T-helper 1 cell treated with Interleukin-12 subunit alpha and Interleukin-12 subunit beta and Interleukin-4 antibody, amounts not matched to agents 30 ng/mL and 1 ng/mL, for 36 hours (primary cell): ENCODE data around the gene ZNF587. TPM values are rescaled to one million over a fixed set of nuclear protein-coding genes. Genes with fewer than 3 reads are reported as not detected.
"Not testable (repeated sequence)": the region's sequence is repeated elsewhere in the genome, so short reads cannot be mapped to it uniquely, and the experiment has no call there.

Experiments
- intact Hi-C: fragments of 100-400 bp; cut with micrococcal nuclease; formaldehyde crosslinking; loops from one replicate; pipeline ENCODE4 v1.15.1; 2024
- total RNA-seq: library from RNA; stranded (reverse); gene quantifications from 2 replicates; pipeline ENCODE4 v1.2.3, GENCODE V29; 2022

The ZNF587 gene
- total RNA-seq, 1 donor from 2014 or later: 42.6 TPM

GRCh38 chr19:57821095-57821494 is 28.6 kb upstream of the ZNF587 start:
- intact Hi-C loops: not testable (repeated sequence)

- intact Hi-C loops: not testable (repeated sequence)
Measured at GRCh38 chr19:57821501-57821900, 28.2 kb upstream of the ZNF587 start.

- intact Hi-C loops: not testable (repeated sequence)
Measured at GRCh38 chr19:57823155-57823554, 26.5 kb upstream of the ZNF587 start.

GRCh38 chr19:57823608-57824007 is 26.1 kb upstream of the ZNF587 start:
- intact Hi-C loops: not testable (repeated sequence)

- intact Hi-C loops: no loop called here
Measured at GRCh38 chr19:57825511-57825910, 24.1 kb upstream of the ZNF587 start.

GRCh38 chr19:57829316-57829715 is 20.3 kb upstream of the ZNF587 start:
- intact Hi-C loops: no loop called here

GRCh38 chr19:57830071-57830602 is 19.5 kb upstream of the ZNF587 start, which contains the start of gene ZNF587B:
Gene ZNF587B, plus strand, starts transcription at chr19:57830299. Its CDS starts 230 bp downstream, at chr19:57830529.
- intact Hi-C loops: no loop called here

GRCh38 chr19:57836991-57837390 is 12.7 kb upstream of the ZNF587 start:
- intact Hi-C loops: not testable (repeated sequence)

GRCh38 chr19:57838622-57839191 is 11.0 kb upstream of the ZNF587 start:
- intact Hi-C loops: not testable (repeated sequence)

GRCh38 chr19:57841122-57841763 is 8.4 kb upstream of the ZNF587 start:
- intact Hi-C loops: no loop called here

- intact Hi-C loops: not testable (repeated sequence)
Measured at GRCh38 chr19:57847164-57847563, 2.5 kb upstream of the ZNF587 start.

GRCh38 chr19:57849162-57849665 is 445 bp upstream of the ZNF587 start:
- intact Hi-C loops: loop anchor here (1.0 to 2.0 kb wide), 7 partner anchors 30 to 290 kb away; partner anchors contain the start of genes ZNF211, ZNF550, ZNF552 and ZNF606

- intact Hi-C loops: loop anchor here (2.0 kb wide), 1 partner anchor 82 kb away; the partner anchor contains the start of gene ZNF586
Measured at GRCh38 chr19:57850553-57851017, 926 bp downstream of the ZNF587 start.

GRCh38 chr19:57851812-57852603 is 2.3 kb downstream of the ZNF587 start:
- intact Hi-C loops: loop anchor here (2.0 kb wide), 1 partner anchor 83 kb away; the partner anchor contains the start of gene ZNF586

- intact Hi-C loops: not testable (repeated sequence)
Measured at GRCh38 chr19:57854117-57854516, 4.5 kb downstream of the ZNF587 start.

GRCh38 chr19:57862351-57862750 is 12.7 kb downstream of the ZNF587 start:
- intact Hi-C loops: not testable (repeated sequence)

GRCh38 chr19:57867868-57868492 is 18.3 kb downstream of the ZNF587 start:
- intact Hi-C loops: no loop called here

- intact Hi-C loops: not testable (repeated sequence)
Measured at GRCh38 chr19:57869655-57870054, 20.0 kb downstream of the ZNF587 start.

GRCh38 chr19:57870225-57870624 is 20.6 kb downstream of the ZNF587 start:
- intact Hi-C loops: no loop called here

GRCh38 chr19:57872450-57872849 is 22.8 kb downstream of the ZNF587 start:
- intact Hi-C loops: no loop called here
